GM19238 (cell line): ENCODE results near the gene HACD2.

Experiments
- DNase-seq: peaks from one replicate; pipeline ENCODE4 v3.0.0; 2011; ENCODE audit warnings: low spot score; ENCODE audit not compliant: insufficient read length

Gene HACD2

GRCh38 chr3:123571264-123571972, 13.4 kb downstream of the HACD2 start:
- no peak for DNase-seq

GRCh38 chr3:123568875-123569274, 16.0 kb downstream of the HACD2 start:
- DNase-seq = no peak

- no peak for DNase-seq
Observed at GRCh38 chr3:123568034-123568433, 16.8 kb downstream of the HACD2 start.

DNA sequence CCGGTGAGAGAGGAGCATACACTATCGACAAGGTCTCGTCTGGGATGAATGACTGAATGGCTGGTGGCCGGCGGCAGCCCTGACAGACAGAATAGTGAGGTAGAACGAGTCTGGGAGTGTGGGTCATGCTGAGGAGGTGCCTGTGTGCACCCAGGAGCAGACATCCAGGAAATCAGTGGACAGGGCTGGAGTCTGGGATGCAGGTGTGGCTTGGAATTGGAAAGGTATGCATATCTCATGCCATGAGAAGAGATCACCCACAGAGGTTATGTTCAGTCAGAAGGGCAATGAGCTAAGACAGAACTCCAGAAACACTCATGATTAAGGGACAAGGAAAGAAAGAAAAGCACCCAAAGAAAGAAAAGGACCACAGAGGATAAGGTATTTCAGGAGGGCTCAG, 20.8 kb downstream of the HACD2 start:
- DNase-seq = no peak

DNA sequence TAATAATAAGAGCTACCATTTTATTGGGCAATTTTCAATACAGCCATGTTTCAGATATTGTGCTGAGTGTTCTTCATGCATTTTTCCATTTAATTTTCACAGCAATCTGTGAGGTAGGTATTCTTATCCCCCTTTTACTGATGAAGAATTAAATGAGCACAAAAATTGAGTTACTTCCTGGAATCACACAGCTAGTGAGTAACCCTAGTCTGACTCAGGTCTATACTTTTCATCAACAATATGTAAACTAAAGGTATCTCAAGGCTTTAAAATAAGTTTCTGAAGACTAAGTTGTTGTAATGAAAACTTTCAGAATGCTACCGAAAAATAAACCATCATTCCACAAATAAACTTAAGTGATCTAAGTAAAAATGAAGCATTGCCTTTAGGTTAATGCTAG, 22.3 kb downstream of the HACD2 start:
- no peak for DNase-seq

GRCh38 chr3:123561188-123561587, 23.7 kb downstream of the HACD2 start:
- no peak for DNase-seq

GRCh38 chr3:123559040-123559861, 25.6 kb downstream of the HACD2 start:
- no peak for DNase-seq

GRCh38 chr3:123553536-123553935, 31.3 kb downstream of the HACD2 start:
- DNase-seq = no peak

- DNase-seq = no peak
Observed at GRCh38 chr3:123552768-123553167, 32.1 kb downstream of the HACD2 start.

GRCh38 chr3:123552095-123552714, 32.6 kb downstream of the HACD2 start:
- no peak for DNase-seq

DNA sequence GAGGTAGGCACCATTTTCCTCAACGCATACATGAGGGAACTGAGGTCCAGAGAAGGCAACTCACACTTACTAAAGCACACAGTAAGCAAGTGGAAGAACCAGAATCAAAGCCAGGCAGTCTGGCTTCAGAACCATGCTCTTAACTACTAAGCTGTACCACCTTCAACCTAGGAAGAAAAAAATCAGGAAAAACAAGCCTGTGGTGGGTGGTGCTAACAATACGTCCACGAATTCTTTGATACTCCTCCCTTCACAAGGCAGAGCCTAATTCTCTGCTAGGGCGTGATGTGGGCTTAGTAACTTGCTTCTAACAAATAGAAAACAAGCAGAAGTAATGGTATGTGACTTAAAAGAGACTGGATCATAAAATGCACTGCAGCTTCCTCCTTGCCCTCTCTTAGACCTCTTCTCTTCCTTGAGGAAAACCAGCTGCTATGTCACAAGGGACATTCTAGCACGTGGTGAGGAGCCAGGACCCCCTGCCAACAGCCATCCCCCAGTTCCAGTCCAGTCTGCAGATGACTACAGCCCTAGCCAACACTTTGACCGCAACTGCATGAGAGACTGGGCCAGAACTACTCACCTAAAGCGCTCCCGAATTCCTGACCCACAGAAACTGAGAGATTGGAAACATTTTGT, 36.9 kb downstream of the HACD2 start:
- no peak for DNase-seq

DNA sequence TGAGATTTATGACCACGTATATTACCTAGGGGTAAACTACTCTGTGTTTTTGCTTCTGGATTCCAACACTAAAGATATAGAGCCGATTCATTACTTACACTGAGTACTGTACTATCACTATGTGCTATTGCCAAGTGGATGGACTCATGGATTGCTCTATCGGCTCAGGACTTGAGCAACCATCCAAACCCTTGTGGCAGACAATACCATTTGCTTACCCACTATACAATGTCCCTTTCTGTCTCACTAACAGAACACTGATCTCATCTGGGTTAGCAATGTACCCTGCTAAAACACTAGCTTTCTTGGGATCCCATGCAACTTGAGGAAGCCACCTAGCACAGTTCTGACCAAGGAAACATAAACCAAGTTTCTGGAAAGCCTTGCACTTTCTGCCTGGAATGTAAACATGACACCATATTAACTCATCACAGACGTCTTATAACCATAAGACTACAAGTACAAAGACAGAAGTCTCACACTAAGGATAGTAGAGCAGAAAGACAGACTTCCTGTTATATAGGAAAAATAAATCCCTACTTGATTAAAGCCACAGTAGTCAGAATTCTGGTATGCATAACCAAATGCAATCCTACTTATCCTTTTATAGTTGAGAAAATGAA, 38.6 kb downstream of the HACD2 start:
- no peak for DNase-seq

DNA sequence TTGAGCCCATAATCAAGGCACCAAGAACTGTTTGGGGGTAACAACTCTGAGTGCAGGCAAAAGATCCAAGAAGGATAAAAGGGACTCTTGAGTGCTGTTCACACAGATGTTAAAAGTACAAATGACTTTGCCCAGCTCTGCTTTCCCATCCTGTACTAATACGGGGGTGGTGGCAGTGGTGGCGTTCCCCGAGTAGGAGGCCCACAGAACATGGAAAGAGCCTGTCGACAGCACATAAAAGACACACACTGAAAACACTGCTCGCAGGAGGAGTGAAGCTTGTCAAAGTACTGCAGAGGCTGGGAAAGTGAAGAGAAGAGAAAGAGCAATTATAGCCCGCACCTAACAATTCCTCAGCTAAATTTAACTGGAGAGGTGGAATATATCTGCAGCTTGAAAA, 40.9 kb downstream of the HACD2 start:
- DNase-seq = no peak

GRCh38 chr3:123540285-123540684, 44.6 kb downstream of the HACD2 start:
- no peak for DNase-seq

DNA sequence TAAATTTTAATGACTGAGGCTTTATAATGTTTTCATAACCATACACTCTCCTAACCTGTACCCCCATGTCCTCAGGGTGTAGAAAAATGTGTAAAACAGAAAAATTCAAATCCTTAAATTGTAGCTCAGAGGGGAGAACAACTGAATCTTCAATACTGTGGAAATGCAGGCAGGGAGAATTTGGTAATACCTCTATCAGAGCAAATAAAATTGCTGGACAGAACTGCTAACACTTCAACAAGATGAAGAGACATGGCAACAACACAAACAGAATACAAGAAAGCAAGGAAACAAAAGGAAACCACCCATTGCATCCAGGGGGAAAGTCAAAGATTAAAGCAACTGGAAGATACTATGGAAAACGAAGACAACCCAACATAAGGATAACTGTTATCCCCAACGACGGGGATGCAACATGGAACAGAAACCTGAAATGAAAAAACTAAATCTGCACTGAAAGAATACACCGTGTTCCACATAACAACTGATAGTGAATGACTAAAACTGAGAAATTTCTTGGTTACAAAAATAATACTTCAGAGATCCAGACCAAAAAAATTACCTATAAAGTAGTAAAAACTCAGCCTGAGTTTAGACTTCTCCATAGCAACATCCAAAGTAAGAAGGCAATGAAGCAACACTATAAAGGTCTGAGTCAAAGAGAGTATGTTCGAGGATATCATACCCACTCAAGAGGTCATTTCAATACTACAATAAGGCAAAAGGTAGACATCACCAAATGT, 48.5 kb downstream of the HACD2 start:
- DNase-seq = no peak

DNA sequence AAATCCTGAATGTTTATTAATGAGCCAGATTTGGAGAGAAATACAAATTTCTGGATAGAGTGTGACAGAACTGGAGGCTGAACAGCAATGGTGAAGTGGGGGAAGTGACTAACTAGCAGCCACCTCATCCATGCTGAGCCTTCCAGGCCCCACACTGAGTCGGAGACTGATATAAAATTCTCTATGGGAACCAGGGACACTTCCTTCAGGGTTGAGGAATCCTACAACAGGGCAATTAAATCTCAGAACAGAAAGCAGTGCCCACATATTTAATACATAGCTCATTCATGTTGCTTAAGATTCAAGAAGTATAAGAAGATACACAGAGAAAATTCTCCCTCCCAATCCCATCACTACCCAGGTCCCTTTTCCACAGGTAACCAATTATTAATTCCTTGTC, 49.3 kb downstream of the HACD2 start:
- DNase-seq = no peak

- DNase-seq = no peak
Observed at GRCh38 chr3:123534264-123534663, 50.6 kb downstream of the HACD2 start.

DNA sequence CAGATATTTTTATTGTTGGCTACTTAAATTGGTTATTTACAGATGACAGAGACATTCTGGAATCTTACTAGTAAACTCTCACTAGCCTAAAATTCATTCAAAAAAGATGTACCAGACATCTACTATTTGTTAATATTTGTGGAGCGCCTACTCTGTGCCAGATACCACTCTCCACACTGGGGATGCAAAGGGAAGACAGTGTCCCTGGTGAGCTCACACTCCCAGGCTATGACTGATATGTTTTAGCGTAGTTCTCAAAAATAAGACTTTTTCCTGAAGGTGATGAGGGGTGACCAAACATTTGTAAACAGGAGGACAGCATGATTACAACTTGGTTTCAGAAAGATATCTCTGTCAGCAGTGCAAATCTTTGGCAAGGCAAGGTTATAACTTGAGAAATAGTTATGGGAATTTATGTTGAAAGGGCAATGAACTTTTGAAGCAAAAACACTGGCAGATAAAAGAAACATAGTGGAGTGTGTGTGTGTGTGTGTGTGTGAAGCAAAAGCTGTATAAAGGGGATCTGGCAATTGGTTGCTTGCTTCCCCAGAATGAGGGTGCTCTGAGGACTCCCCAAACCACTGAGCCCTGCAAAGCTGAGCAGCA, 51.2 kb downstream of the HACD2 start:
- no peak for DNase-seq

GRCh38 chr3:123528130-123528529, 56.7 kb downstream of the HACD2 start:
- DNase-seq = no peak

GRCh38 chr3:123527046-123527445, 57.8 kb downstream of the HACD2 start:
- no peak for DNase-seq
